Measurements from ENCODE around the gene FOXO6.

Gene FOXO6

GRCh38 chr1:41367288-41367642 is 6.0 kb downstream of the FOXO6 start:
- H3K36me3 ChIP-seq (ENCODE audit: control insufficient read depth, insufficient read depth, low read length), result no peaks in the 10 kb centered on the region
- no peak overlapping the region for H3K9ac ChIP-seq (ENCODE audit: low read length)
- peaks cover 7% of the 10 kb centered on the region for H3K27me3 ChIP-seq (ENCODE audit: control insufficient read depth, insufficient read depth, low read length)
- H3K4me1 ChIP-seq (ENCODE audit: control insufficient read depth, insufficient read depth, low read length), result peaks cover 14% of the 10 kb centered on the region
- no peak overlapping the region for H3K27ac ChIP-seq (ENCODE audit: low read depth, low read length)
- no peak overlapping the region for H3K4me3 ChIP-seq (ENCODE audit: low read length)

- no peak overlapping the region for H3K9ac ChIP-seq (ENCODE audit: low read length)
- H3K4me3 ChIP-seq (ENCODE audit: low read length), result no peak overlapping the region
- no peaks in the 10 kb centered on the region for H3K27me3 ChIP-seq (ENCODE audit: control insufficient read depth, insufficient read depth, low read length)
- no peaks in the 10 kb centered on the region for H3K36me3 ChIP-seq (ENCODE audit: control insufficient read depth, insufficient read depth, low read length)
- peaks cover 11% of the 10 kb centered on the region for H3K4me1 ChIP-seq (ENCODE audit: control insufficient read depth, insufficient read depth, low read length)
- H3K27ac ChIP-seq (ENCODE audit: low read depth, low read length), result no peak overlapping the region
Observed at GRCh38 chr1:41368366-41368765, 7.1 kb downstream of the FOXO6 start.

GRCh38 chr1:41368801-41369200 is 7.6 kb downstream of the FOXO6 start:
- H3K27me3 ChIP-seq (ENCODE audit: control insufficient read depth, insufficient read depth, low read length), result no peaks in the 10 kb centered on the region

GRCh38 chr1:41369531-41369930 is 8.3 kb downstream of the FOXO6 start:
- H3K27ac ChIP-seq (ENCODE audit: low read depth, low read length), result no peak overlapping the region
- no peaks in the 10 kb centered on the region for H3K27me3 ChIP-seq (ENCODE audit: control insufficient read depth, insufficient read depth, low read length)
- no peak overlapping the region for H3K4me3 ChIP-seq (ENCODE audit: low read length)
- peaks cover 11% of the 10 kb centered on the region for H3K4me1 ChIP-seq (ENCODE audit: control insufficient read depth, insufficient read depth, low read length)
- no peak overlapping the region for H3K9ac ChIP-seq (ENCODE audit: low read length)
- H3K36me3 ChIP-seq (ENCODE audit: control insufficient read depth, insufficient read depth, low read length), result no peaks in the 10 kb centered on the region

More at GRCh38 chr1:41368801-41369200, 7.6 kb downstream of the FOXO6 start:
- Histone ChIP-seq H3K9ac (ENCODE audit: low read length) (no peak overlapping the region), H3K4me3 (ENCODE audit: low read length) (no peak overlapping the region), H3K27ac (ENCODE audit: low read depth, low read length) (no peak overlapping the region), H3K4me1 (ENCODE audit: control insufficient read depth, insufficient read depth, low read length) (peaks cover 11% of the 10 kb centered on the region), H3K36me3 (ENCODE audit: control insufficient read depth, insufficient read depth, low read length) (no peaks in the 10 kb centered on the region)

GRCh38 chr1:41370225-41370624 is 9.0 kb downstream of the FOXO6 start:
- H3K4me1 ChIP-seq (ENCODE audit: control insufficient read depth, insufficient read depth, low read length), result peaks cover 11% of the 10 kb centered on the region

GRCh38 chr1:41370756-41371420 is 9.7 kb downstream of the FOXO6 start:
- Histone ChIP-seq H3K27ac (ENCODE audit: low read depth, low read length) (no peak overlapping the region), H3K4me1 (ENCODE audit: control insufficient read depth, insufficient read depth, low read length) (peaks cover 7% of the 10 kb centered on the region), H3K27me3 (ENCODE audit: control insufficient read depth, insufficient read depth, low read length) (no peaks in the 10 kb centered on the region)

More at GRCh38 chr1:41370225-41370624, 9.0 kb downstream of the FOXO6 start:
- Histone ChIP-seq H3K4me3 (ENCODE audit: low read length) (no peak overlapping the region), H3K9ac (ENCODE audit: low read length) (no peak overlapping the region), H3K27ac (ENCODE audit: low read depth, low read length) (no peak overlapping the region), H3K27me3 (ENCODE audit: control insufficient read depth, insufficient read depth, low read length) (no peaks in the 10 kb centered on the region), H3K36me3 (ENCODE audit: control insufficient read depth, insufficient read depth, low read length) (no peaks in the 10 kb centered on the region)

GRCh38 chr1:41371630-41372599 is 10.7 kb downstream of the FOXO6 start:
- no peak overlapping the region for H3K27ac ChIP-seq (ENCODE audit: low read depth, low read length)
- H3K4me3 ChIP-seq (ENCODE audit: low read length), result no peak overlapping the region
- H3K36me3 ChIP-seq (ENCODE audit: control insufficient read depth, insufficient read depth, low read length), result no peaks in the 10 kb centered on the region
- no peak overlapping the region for H3K9ac ChIP-seq (ENCODE audit: low read length)
- peaks cover 5% of the 10 kb centered on the region for H3K4me1 ChIP-seq (ENCODE audit: control insufficient read depth, insufficient read depth, low read length)
- H3K27me3 ChIP-seq (ENCODE audit: control insufficient read depth, insufficient read depth, low read length), result no peaks in the 10 kb centered on the region

More at GRCh38 chr1:41370756-41371420, 9.7 kb downstream of the FOXO6 start:
- H3K9ac ChIP-seq (ENCODE audit: low read length), result no peak overlapping the region
- H3K4me3 ChIP-seq (ENCODE audit: low read length), result no peak overlapping the region
- H3K36me3 ChIP-seq (ENCODE audit: control insufficient read depth, insufficient read depth, low read length), result no peaks in the 10 kb centered on the region

- Histone ChIP-seq H3K4me3 (ENCODE audit: low read length) (no peak overlapping the region), H3K9ac (ENCODE audit: low read length) (no peak overlapping the region), H3K4me1 (ENCODE audit: control insufficient read depth, insufficient read depth, low read length) (peaks cover 5% of the 10 kb centered on the region), H3K27me3 (ENCODE audit: control insufficient read depth, insufficient read depth, low read length) (no peaks in the 10 kb centered on the region), H3K36me3 (ENCODE audit: control insufficient read depth, insufficient read depth, low read length) (no peaks in the 10 kb centered on the region), H3K27ac (ENCODE audit: low read depth, low read length) (no peak overlapping the region)
Observed at GRCh38 chr1:41372600-41372993, 11.4 kb downstream of the FOXO6 start.

- Histone ChIP-seq H3K36me3 (ENCODE audit: control insufficient read depth, insufficient read depth, low read length) (no peaks in the 10 kb centered on the region), H3K4me1 (ENCODE audit: control insufficient read depth, insufficient read depth, low read length) (peaks cover 5% of the 10 kb centered on the region), H3K9ac (ENCODE audit: low read length) (no peak overlapping the region), H3K4me3 (ENCODE audit: low read length) (no peak overlapping the region), H3K27ac (ENCODE audit: low read depth, low read length) (no peak overlapping the region), H3K27me3 (ENCODE audit: control insufficient read depth, insufficient read depth, low read length) (no peaks in the 10 kb centered on the region)
Observed at GRCh38 chr1:41373373-41373772, 12.1 kb downstream of the FOXO6 start.

- H3K4me1 ChIP-seq (ENCODE audit: control insufficient read depth, insufficient read depth, low read length), result peaks cover 5% of the 10 kb centered on the region
Observed at GRCh38 chr1:41374711-41375110, 13.5 kb downstream of the FOXO6 start.

GRCh38 chr1:41377397-41377796 is 16.2 kb downstream of the FOXO6 start:
- H3K4me3 ChIP-seq (ENCODE audit: low read length), result no peak overlapping the region
- H3K36me3 ChIP-seq (ENCODE audit: control insufficient read depth, insufficient read depth, low read length), result no peaks in the 10 kb centered on the region
- H3K27ac ChIP-seq (ENCODE audit: low read depth, low read length), result no peak overlapping the region
- no peak overlapping the region for H3K9ac ChIP-seq (ENCODE audit: low read length)
- H3K27me3 ChIP-seq (ENCODE audit: control insufficient read depth, insufficient read depth, low read length), result no peaks in the 10 kb centered on the region
- peaks cover 8% of the 10 kb centered on the region for H3K4me1 ChIP-seq (ENCODE audit: control insufficient read depth, insufficient read depth, low read length)

More at GRCh38 chr1:41374711-41375110, 13.5 kb downstream of the FOXO6 start:
- H3K27ac ChIP-seq (ENCODE audit: low read depth, low read length), result no peak overlapping the region
- no peak overlapping the region for H3K4me3 ChIP-seq (ENCODE audit: low read length)
- H3K36me3 ChIP-seq (ENCODE audit: control insufficient read depth, insufficient read depth, low read length), result no peaks in the 10 kb centered on the region
- H3K9ac ChIP-seq (ENCODE audit: low read length), result no peak overlapping the region
- H3K27me3 ChIP-seq (ENCODE audit: control insufficient read depth, insufficient read depth, low read length), result no peaks in the 10 kb centered on the region

GRCh38 chr1:41378222-41378621 is 17.0 kb downstream of the FOXO6 start:
- Histone ChIP-seq H3K36me3 (ENCODE audit: control insufficient read depth, insufficient read depth, low read length) (no peaks in the 10 kb centered on the region), H3K27ac (ENCODE audit: low read depth, low read length) (no peak overlapping the region), H3K4me1 (ENCODE audit: control insufficient read depth, insufficient read depth, low read length) (peaks cover 8% of the 10 kb centered on the region), H3K4me3 (ENCODE audit: low read length) (no peak overlapping the region), H3K9ac (ENCODE audit: low read length) (no peak overlapping the region), H3K27me3 (ENCODE audit: control insufficient read depth, insufficient read depth, low read length) (peaks cover 2% of the 10 kb centered on the region)

Data from rectal smooth muscle tissue (tissue), 1 donor.